Vagina (tissue), 2 donors: Measurements from ENCODE around the gene STX4. TPM values are rescaled to one million over a fixed set of nuclear protein-coding genes. Genes with fewer than 3 reads are reported as not detected.
A peak's percentile ranks its signal among the peaks of the same experiment; 100 is the strongest.
"Not testable (repeated sequence)": the region's sequence is repeated elsewhere in the genome, so short reads cannot be mapped to it uniquely, and the experiment has no call there.

ENCODE experiments used
- DNase-seq, 2 donors: peaks; one replicate each; pipeline ENCODE4 v3.0.0-alpha.2; 2017; ENCODE audit errors: extremely low spot score in 2 of 2
- H3K27ac ChIP-seq: fragments of 200-600 bp; sonication (generic); one replicate; pipeline ENCODE4 v1.5.1; 2019
- H3K27me3 ChIP-seq: fragments of 200-600 bp; sonication (generic); one replicate; pipeline ENCODE4 v1.5.1; 2019
- H3K36me3 ChIP-seq, 2 donors: fragments of 200-600 bp; sonication (generic); one replicate each; pipeline ENCODE4 v1.5.1; 2017 to 2019
- H3K4me1 ChIP-seq: fragments of 200-600 bp; sonication (generic); one replicate; pipeline ENCODE4 v1.5.1; 2019
- H3K4me3 ChIP-seq, 2 donors: fragments of 200-600 bp; sonication (generic); 1 replicate in 1 of 2; 2 replicates in 1 of 2; pipeline ENCODE4 v1.5.1; 2016 to 2019
- H3K9me3 ChIP-seq: fragments of 200-600 bp; sonication (generic); one replicate; pipeline ENCODE4 v1.5.1; 2019
- POLR2A ChIP-seq, 2 donors: fragments of 450-650 bp; IDR thresholded peaks; one replicate each; pipeline ENCODE4 v1.6.1; 2017; ENCODE audit warnings: antibody characterized with exemption in 2 of 2, mild to moderate bottlenecking in 2 of 2, moderate library complexity in 2 of 2
- POLR2AphosphoS5 ChIP-seq, 2 donors: sonication (generic); formaldehyde crosslinking; IDR thresholded peaks; one replicate each; pipeline ENCODE4 v1.9.0; 2017; ENCODE audit warnings: antibody characterized with exemption in 2 of 2, mild to moderate bottlenecking in 2 of 2, low read depth in 1 of 2; ENCODE audit not compliant: insufficient read depth in 1 of 2
- intact Hi-C: fragments of 100-400 bp; cut with DNase I; formaldehyde crosslinking; loops from one replicate; pipeline ENCODE4 v1.15.1; 2023
- total RNA-seq: library from RNA; depleted of rRNA; stranded (reverse); fragments of >200 nt; gene quantifications from one replicate; pipeline ENCODE4 v1.2.3, GENCODE V29; 2016
- TF ChIP-seq, protein P1 (sequence below), 3 experiments: fragments of 450-650 bp in 2 of 3; fragments of 200-600 bp in 1 of 3; sonication (generic) in 1 of 3; IDR thresholded peaks; one replicate each; pipeline ENCODE4 v1.5.1; 2017 to 2019; ENCODE audit warnings: antibody characterized with exemption in 3 of 3, mild to moderate bottlenecking in 2 of 3, moderate library complexity in 2 of 3

STX4 gene
- total RNA-seq, 1 donor from 2014 or later: 42.5 TPM

DNA sequence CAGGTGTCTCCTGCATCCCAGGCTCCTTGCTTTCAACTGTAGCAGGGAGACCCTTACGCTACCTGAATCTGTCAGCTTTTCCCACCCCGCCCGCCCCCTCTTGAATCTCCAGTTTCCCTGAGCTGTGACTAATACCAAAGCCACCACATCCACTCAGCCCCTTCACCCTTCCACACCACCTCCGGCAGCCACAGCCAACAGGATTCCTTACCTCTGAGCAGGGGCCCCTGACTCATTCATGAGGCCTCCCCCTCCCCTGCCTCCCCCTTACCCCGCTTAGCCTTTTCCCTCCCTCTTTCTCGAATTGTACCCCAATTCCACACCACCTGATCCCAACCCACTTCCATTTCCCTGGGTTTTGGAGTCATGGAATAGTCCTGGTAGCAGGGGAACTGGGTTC is 25.2 kb upstream of the STX4 start:
- no peak overlapping the region for H3K4me3 ChIP-seq
- no peaks in the 10 kb centered on the region for H3K9me3 ChIP-seq
- no peak overlapping the region for H3K27ac ChIP-seq
- peaks cover 5% of the 10 kb centered on the region for H3K4me1 ChIP-seq
- DNase-seq: no peak
- intact Hi-C loops: no loop called here
- H3K36me3 ChIP-seq: no peaks in the 10 kb centered on the region
- TF ChIP-seq, protein P1, sequence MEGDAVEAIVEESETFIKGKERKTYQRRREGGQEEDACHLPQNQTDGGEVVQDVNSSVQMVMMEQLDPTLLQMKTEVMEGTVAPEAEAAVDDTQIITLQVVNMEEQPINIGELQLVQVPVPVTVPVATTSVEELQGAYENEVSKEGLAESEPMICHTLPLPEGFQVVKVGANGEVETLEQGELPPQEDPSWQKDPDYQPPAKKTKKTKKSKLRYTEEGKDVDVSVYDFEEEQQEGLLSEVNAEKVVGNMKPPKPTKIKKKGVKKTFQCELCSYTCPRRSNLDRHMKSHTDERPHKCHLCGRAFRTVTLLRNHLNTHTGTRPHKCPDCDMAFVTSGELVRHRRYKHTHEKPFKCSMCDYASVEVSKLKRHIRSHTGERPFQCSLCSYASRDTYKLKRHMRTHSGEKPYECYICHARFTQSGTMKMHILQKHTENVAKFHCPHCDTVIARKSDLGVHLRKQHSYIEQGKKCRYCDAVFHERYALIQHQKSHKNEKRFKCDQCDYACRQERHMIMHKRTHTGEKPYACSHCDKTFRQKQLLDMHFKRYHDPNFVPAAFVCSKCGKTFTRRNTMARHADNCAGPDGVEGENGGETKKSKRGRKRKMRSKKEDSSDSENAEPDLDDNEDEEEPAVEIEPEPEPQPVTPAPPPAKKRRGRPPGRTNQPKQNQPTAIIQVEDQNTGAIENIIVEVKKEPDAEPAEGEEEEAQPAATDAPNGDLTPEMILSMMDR (IDR thresholded peaks at IDR 0.05): no peak
- TF ChIP-seq POLR2AphosphoS5 (IDR thresholded peaks at IDR 0.05; ENCODE audit: insufficient read depth in 1 of 2, low read depth in 1 of 2) (no peak), POLR2A (IDR thresholded peaks at IDR 0.05) (no peak)
- H3K27me3 ChIP-seq: no peaks in the 10 kb centered on the region

DNA sequence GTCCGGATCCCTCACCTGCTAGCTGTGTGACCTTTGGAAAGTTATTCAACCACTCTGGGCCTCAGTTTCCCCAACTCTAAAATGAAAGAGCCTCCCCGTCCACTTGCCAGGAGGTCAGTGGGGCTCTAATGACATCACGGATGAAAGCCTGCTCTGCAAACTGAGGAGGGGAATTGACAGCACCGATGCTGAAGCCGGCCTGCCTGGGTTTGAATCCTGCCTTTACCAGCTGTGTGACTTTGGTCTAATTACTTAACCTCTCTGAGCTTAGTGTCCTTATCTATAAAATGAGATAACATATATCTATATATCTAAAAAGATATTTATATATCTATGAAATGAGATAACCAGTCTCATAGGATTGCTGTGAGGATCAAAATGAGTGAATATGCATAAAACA is 24.8 kb upstream of the STX4 start:
- no peak for DNase-seq
- H3K36me3 ChIP-seq: no peaks in the 10 kb centered on the region
- H3K9me3 ChIP-seq: no peaks in the 10 kb centered on the region
- H3K4me1 ChIP-seq: peaks cover 5% of the 10 kb centered on the region
- H3K4me3 ChIP-seq: no peak overlapping the region
- no peak overlapping the region for H3K27ac ChIP-seq
- intact Hi-C loops: no loop called here
- H3K27me3 ChIP-seq: no peaks in the 10 kb centered on the region
- TF ChIP-seq, protein P1 (IDR thresholded peaks at IDR 0.05): no peak
- TF ChIP-seq POLR2A (IDR thresholded peaks at IDR 0.05): no peak
- no peak for TF ChIP-seq POLR2AphosphoS5 (IDR thresholded peaks at IDR 0.05; ENCODE audit: insufficient read depth in 1 of 2, low read depth in 1 of 2)

DNA sequence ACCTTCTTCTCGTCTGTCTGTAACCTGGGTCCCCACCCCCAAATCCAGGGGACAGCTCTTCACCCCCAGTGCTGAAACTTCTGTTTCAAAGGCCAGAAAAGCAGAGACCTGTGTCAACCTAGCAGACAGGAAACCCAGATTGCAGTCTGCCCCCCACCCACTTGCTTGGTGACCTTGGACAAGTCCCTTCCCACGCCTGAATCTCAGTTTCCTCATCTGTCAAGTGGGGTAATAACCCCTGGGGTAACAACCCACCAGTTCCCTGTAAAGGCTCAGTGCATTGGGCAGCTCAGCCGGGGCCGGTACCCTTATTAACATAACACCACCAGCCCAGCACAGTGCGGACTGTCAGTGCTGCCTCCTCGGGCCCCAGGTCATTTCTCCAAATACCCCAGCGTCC is 24.2 kb upstream of the STX4 start:
- TF ChIP-seq POLR2A (IDR thresholded peaks at IDR 0.05) (no peak), POLR2AphosphoS5 (IDR thresholded peaks at IDR 0.05; ENCODE audit: insufficient read depth in 1 of 2, low read depth in 1 of 2) (no peak)
- TF ChIP-seq, protein P1 (IDR thresholded peaks at IDR 0.05): no peak

DNA sequence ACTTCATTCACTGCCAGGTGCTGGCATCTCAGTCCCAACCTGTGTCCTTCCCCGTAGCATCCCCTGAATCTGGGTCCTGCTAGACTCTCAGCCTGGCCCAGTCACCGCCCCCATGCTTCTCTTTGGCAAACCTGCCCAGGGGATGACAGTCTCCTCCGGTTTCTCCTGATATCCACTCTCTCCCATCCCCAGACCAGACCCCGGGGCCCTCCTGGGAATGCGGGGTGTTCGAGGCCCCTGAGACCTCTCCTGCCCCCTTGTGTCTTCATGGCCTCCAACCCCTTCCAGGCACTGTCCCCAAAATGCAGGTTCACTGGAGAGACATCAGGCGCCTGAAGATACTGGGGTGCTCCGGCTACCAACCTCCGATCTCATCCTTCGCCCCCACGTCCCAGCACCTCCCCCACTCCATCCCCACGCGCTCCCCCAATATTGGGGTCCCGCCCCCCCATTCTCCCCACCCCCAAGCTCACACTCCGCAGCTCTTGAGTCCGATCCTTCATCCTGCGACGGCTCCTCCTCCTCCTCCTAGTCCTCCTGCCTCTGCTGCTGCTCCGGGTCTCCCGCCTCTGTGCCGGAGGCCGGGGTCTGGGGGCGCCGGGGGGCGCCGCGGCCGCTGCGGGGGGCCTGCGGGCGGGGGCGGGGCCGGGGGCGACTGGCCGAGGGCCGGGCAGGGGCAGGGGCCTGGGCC is 23.3 kb upstream of the STX4 start:
- no peak for DNase-seq
- Histone ChIP-seq H3K36me3 (no peaks in the 10 kb centered on the region), H3K27ac (no peak overlapping the region), H3K4me3 (peak overlapping the region in 1 of 2 donors; percentile 44), H3K27me3 (no peaks in the 10 kb centered on the region), H3K4me1 (peaks cover 5% of the 10 kb centered on the region), H3K9me3 (no peaks in the 10 kb centered on the region)
- intact Hi-C loops: no loop called here
- TF ChIP-seq POLR2AphosphoS5 (IDR thresholded peaks at IDR 0.05; ENCODE audit: insufficient read depth in 1 of 2, low read depth in 1 of 2): no peak
- no peak for TF ChIP-seq POLR2A (IDR thresholded peaks at IDR 0.05)
- TF ChIP-seq, protein P1 (IDR thresholded peaks at IDR 0.05): no peak

More for the DNA sequence above, 24.2 kb upstream of the STX4 start:
- Histone ChIP-seq H3K9me3 (no peaks in the 10 kb centered on the region), H3K4me3 (no peak overlapping the region), H3K36me3 (no peaks in the 10 kb centered on the region), H3K27ac (no peak overlapping the region), H3K4me1 (peaks cover 5% of the 10 kb centered on the region), H3K27me3 (no peaks in the 10 kb centered on the region)
- DNase-seq: no peak
- intact Hi-C loops: no loop called here

DNA sequence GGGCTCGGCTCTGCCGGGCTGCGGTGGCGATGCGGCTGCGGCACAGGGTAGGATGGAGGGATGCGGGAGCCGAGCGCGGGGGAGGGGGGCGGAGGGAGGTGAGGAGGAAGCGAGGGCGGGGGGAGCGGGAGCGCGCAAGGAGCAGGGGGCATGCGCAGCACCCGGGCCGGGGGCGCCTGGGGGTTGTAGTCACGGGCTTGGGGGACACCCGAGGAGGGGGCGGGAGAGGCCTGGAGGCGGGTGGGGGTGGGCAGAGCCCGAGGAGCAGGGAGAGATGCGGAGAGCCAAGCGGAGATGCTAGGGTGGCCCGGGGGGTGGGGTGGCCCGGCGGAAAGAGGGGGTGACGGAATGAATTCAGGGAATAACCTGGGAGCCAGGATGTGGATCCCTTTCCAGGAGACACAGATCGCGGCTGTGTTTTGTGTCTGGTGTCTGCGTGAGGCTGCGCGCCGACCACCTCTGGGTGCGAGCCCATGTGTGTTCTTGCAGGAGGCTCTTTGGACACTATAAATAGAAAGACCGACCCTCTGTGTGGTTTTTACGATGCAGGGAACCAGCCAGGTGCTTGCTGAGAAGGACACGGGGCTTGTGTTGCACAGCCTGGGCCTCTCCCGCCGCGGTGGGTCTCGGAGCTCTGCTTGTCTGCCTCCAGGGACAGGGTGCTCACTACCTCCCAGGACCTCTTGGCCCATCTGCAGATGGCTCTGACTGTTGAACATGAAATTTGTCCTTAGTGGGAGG is 22.6 kb upstream of the STX4 start, which contains the start of gene STX1B:
STX1B (minus strand) TSS at position 54 of the 741 bp plus-strand sequence. CDS start 242 bp downstream, outside the sequence.
- Histone ChIP-seq H3K27ac (no peak within 1 kb of the TSS), H3K9me3 (no peaks in the 10 kb centered on the region), H3K27me3 (no peaks in the 10 kb centered on the region), H3K36me3 (no peaks in the 10 kb centered on the region), H3K4me3 (peak within 1 kb of the TSS in 1 of 2 donors; percentile 44), H3K4me1 (peaks cover 5% of the 10 kb centered on the region)
- TF ChIP-seq POLR2AphosphoS5 (IDR thresholded peaks at IDR 0.05; ENCODE audit: insufficient read depth in 1 of 2, low read depth in 1 of 2) (no peak), POLR2A (IDR thresholded peaks at IDR 0.05) (no peak)
- TF ChIP-seq, protein P1 (IDR thresholded peaks at IDR 0.05): no peak
- DNase-seq: no peak
- intact Hi-C loops: no loop called here

DNA sequence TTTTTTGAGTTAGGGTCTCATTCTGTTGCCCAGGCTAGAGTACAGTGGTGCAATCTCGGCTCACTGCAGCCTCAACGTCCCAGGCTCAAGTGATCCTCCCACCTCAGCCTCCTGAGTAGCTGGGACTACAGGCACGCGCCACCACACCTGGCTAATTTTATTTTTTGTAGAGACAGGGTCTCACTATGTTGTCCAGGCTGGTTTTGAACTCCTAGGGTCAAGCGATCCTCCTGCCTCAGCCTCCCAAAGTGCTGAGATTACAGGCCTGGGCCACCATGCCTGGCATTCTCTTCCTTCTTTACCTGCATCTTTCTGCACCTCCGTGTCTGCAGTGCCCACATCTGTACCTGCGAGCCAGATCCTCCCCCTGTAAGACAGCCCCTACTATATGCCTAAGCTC is 21.5 kb upstream of the STX4 start:
- H3K4me1 ChIP-seq, H3K9me3 ChIP-seq, H3K27ac ChIP-seq, DNase-seq, H3K27me3 ChIP-seq, H3K4me3 ChIP-seq, H3K36me3 ChIP-seq: not testable (repeated sequence)
- intact Hi-C loops: loop anchor here (2.0 kb wide), 1 partner anchor 55 kb away; no protein-coding TSS in a partner anchor

DNA sequence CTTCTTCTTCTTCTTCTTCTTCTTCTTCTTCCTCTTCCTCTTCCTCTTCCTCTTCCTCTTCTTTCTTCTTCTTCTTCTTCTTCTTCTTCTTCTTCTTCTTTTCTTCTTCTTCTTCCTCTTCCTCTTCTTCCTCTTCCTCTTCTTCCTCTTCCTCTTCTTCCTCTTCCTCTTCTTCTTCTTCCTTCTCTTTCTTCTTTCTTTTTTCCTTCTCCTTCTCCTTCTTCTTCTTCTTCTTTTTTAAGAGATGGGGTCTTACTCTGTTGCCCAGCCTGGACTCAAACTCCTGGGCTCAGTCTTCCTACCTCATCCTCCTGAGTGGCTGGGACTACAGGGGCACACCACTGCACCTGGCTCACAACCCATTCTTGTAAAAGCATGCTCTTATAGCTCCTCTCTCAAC is 20.1 kb upstream of the STX4 start:
- intact Hi-C loops: loop anchor here (2.0 kb wide), 1 partner anchor 54 kb away; no protein-coding TSS in a partner anchor

More for the DNA sequence above, 20.1 kb upstream of the STX4 start:
- H3K4me1 ChIP-seq, H3K4me3 ChIP-seq, H3K27me3 ChIP-seq, H3K9me3 ChIP-seq, H3K36me3 ChIP-seq, H3K27ac ChIP-seq, DNase-seq: not testable (repeated sequence)
